SK-N-SH (cell line): Measurements from ENCODE around the gene ANKRD44. TPM values are rescaled to one million over a fixed set of nuclear protein-coding genes. Genes with fewer than 3 reads are reported as not detected.

Source experiments
- CTCF ChIA-PET: fragments of 300-600, 350-600 bp; formaldehyde crosslinking; extraction: SDS; loops from one replicate; lab custom pipeline; 2021; lab: Yijun Ruan, JAX
- POLR2A ChIA-PET: fragments of 350-600 bp; sonication (Branson Sonifier 250); formaldehyde crosslinking; extraction: SDS; loops from one replicate; lab custom pipeline; 2020; ENCODE audit warnings: antibody characterized with exemption, inconsistent platforms; lab: Yijun Ruan, JAX
- DNase-seq: peaks from one replicate; pipeline ENCODE4 v3.0.0; 2012
- H2AFZ ChIP-seq: fragments of 200-600 bp; sonication (generic); 2 replicates; pipeline ENCODE4 v1.8.1; 2016; ENCODE audit warnings: antibody characterized with exemption, mild to moderate bottlenecking, low read depth
- H3F3A ChIP-seq: fragments of 200-600 bp; sonication (generic); replicated peaks from 2 replicates; pipeline ENCODE3; 2016; ENCODE audit warnings: antibody characterized with exemption, mild to moderate bottlenecking; ENCODE audit not compliant: insufficient read depth
- H3K27ac ChIP-seq, 2 experiments: fragments of 200-500 bp in 1 of 2; fragments of 200-600 bp in 1 of 2; sonication (Bioruptor generic) in 1 of 2; sonication (generic), shearing (Covaris generic) in 1 of 2; 2 replicates each; pipeline versions ENCODE4 v1.5.1 to v1.6.1; 2014 to 2016; ENCODE audit warnings: low read depth in 2 of 2, inconsistent platforms in 1 of 2, low read length in 1 of 2, mild to moderate bottlenecking in 1 of 2, mixed read lengths in 1 of 2
- H3K27me3 ChIP-seq: fragments of 200-600 bp; sonication (generic), shearing (Covaris generic); 2 replicates; pipeline ENCODE4 v1.6.1; 2016; ENCODE audit warnings: mixed run types; ENCODE audit not compliant: insufficient read depth
- H3K36me3 ChIP-seq, 2 experiments: fragments of 200-500 bp in 1 of 2; fragments of 200-600 bp in 1 of 2; sonication (Bioruptor generic) in 1 of 2; sonication (generic) in 1 of 2; replicated peaks in 1 of 2; 2 replicates each; pipeline versions ENCODE3 to v1.5.1; 2014 to 2016; ENCODE audit warnings: low read length in 1 of 2, mild to moderate bottlenecking in 1 of 2; ENCODE audit not compliant: insufficient read depth in 2 of 2, control insufficient read depth in 1 of 2
- H3K4me1 ChIP-seq, 2 experiments: fragments of 200-500 bp in 1 of 2; fragments of 200-600 bp in 1 of 2; sonication (Bioruptor generic) in 1 of 2; sonication (generic), shearing (Covaris generic) in 1 of 2; 2 replicates each; pipeline versions ENCODE4 v1.5.1 to v1.6.1; 2014 to 2016; ENCODE audit warnings: low read depth in 1 of 2, low read length in 1 of 2, mixed run types in 1 of 2; ENCODE audit not compliant: insufficient read depth in 2 of 2, control insufficient read depth in 1 of 2
- H3K4me2 ChIP-seq: fragments of 200-600 bp; sonication (generic), shearing (Covaris generic); 2 replicates; pipeline ENCODE4 v1.6.1; 2017; ENCODE audit warnings: mixed run types
- H3K4me3 ChIP-seq, 2 experiments: fragments of 200-500 bp in 1 of 2; fragments of 200-600 bp in 1 of 2; sonication (Bioruptor generic) in 1 of 2; sonication (generic), shearing (Covaris generic) in 1 of 2; 2 replicates each; pipeline versions ENCODE4 v1.5.1 to v1.8.1; 2014 to 2016; ENCODE audit warnings: low read depth in 2 of 2, inconsistent platforms in 1 of 2, low read length in 1 of 2, mild to moderate bottlenecking in 1 of 2, mixed read lengths in 1 of 2, moderate library complexity in 1 of 2
- H3K79me2 ChIP-seq: fragments of 200-600 bp; sonication (generic); 2 replicates; pipeline ENCODE4 v1.8.1; 2017; ENCODE audit warnings: mild to moderate bottlenecking; ENCODE audit not compliant: insufficient read depth
- H3K9ac ChIP-seq: fragments of 200-600 bp; sonication (generic); 2 replicates; pipeline ENCODE4 v1.6.1; 2017; ENCODE audit warnings: mixed run types
- H3K9me2 ChIP-seq: fragments of 200-600 bp; sonication (generic); 2 replicates; pipeline ENCODE4 v1.6.1; 2017; ENCODE audit warnings: mixed run types
- H3K9me3 ChIP-seq: fragments of 200-600 bp; sonication (generic); 2 replicates; pipeline ENCODE4 v1.6.1; 2017; ENCODE audit warnings: mixed run types, mild to moderate bottlenecking, moderate library complexity
- H4K20me1 ChIP-seq: fragments of 200-600 bp; sonication (generic); 2 replicates; pipeline ENCODE4 v1.6.1; 2017; ENCODE audit warnings: mild to moderate bottlenecking, mixed run types; ENCODE audit not compliant: insufficient read depth
- ELF1 ChIP-seq: IDR thresholded peaks from 2 replicates; pipeline ENCODE4 v1.4.0; 2012
- EP300 ChIP-seq, 2 experiments: IDR thresholded peaks; 2 replicates each; pipeline versions ENCODE4 v1.4.0 to v1.6.1; 2012; ENCODE audit warnings: borderline replicate concordance in 1 of 2, low read depth in 1 of 2, low read length in 1 of 2
- EZH2phosphoT487 ChIP-seq: fragments of 200-600 bp; sonication (generic); IDR thresholded peaks from 2 replicates; pipeline ENCODE4 v1.6.1; 2017; ENCODE audit warnings: low read depth, mixed run types, mild to moderate bottlenecking, antibody characterized with exemption, moderate library complexity, borderline replicate concordance
- FOXM1 ChIP-seq: IDR thresholded peaks from 2 replicates; pipeline ENCODE4 v1.4.0; 2012; ENCODE audit warnings: low read depth, mild to moderate bottlenecking
- GABPA ChIP-seq: IDR thresholded peaks from 2 replicates; pipeline ENCODE4 v1.4.0; 2012; ENCODE audit warnings: low read depth, mild to moderate bottlenecking
- GATA2 ChIP-seq: sonication (generic); formaldehyde crosslinking; IDR thresholded peaks from 2 replicates; pipeline ENCODE4 v1.5.0; 2020; ENCODE audit warnings: mild to moderate bottlenecking, missing genetic modification reagents
- NRF1 ChIP-seq: IDR thresholded peaks from 2 replicates; pipeline ENCODE4 v1.6.1; 2012; ENCODE audit warnings: low read depth, mild to moderate bottlenecking, low read length
- PBX3 ChIP-seq: IDR thresholded peaks from 2 replicates; pipeline ENCODE4; 2012
- RFX5 ChIP-seq: IDR thresholded peaks from 2 replicates; pipeline ENCODE4 v1.6.1; 2012; ENCODE audit warnings: mild to moderate bottlenecking, improper control_type of control experiment, low read length
- SMC3 ChIP-seq: IDR thresholded peaks from 2 replicates; pipeline ENCODE4 v1.6.1; 2012; ENCODE audit warnings: low read depth, low read length, improper control_type of control experiment
- TEAD4 ChIP-seq: IDR thresholded peaks from 2 replicates; pipeline ENCODE4 v1.4.0; 2012; ENCODE audit warnings: mild to moderate bottlenecking, borderline replicate concordance; ENCODE audit not compliant: insufficient read depth
- WGBS: methylation state at CpG from one replicate; pipeline ENCODE4 v1.1.6; 2017; ENCODE audit warnings: low lambda C conversion rate; 5-methylcytosine and 5-hydroxymethylcytosine counted together
- polyA plus RNA-seq, 3 experiments: library from polyadenylated mRNA; depleted of rRNA; stranded (reverse); fragments of >200 nt; gene quantifications; 2 replicates each; pipeline ENCODE4 v1.2.3, GENCODE V29; 2012
- TF ChIP-seq, protein P1 (sequence below): IDR thresholded peaks from 2 replicates; pipeline ENCODE4 v1.4.0; 2012; ENCODE audit warnings: low read depth, borderline replicate concordance
- TF ChIP-seq, protein P2 (sequence below): fragments of 150-350 bp; IDR thresholded peaks from 2 replicates; pipeline ENCODE4 v1.6.1; 2016; ENCODE audit warnings: mild to moderate bottlenecking, low read depth, low read length

The ANKRD44 gene
- polyA plus RNA-seq, 1 of the 3 experiments (the other 2 are of a cell fraction), result 12.5 TPM

DNA sequence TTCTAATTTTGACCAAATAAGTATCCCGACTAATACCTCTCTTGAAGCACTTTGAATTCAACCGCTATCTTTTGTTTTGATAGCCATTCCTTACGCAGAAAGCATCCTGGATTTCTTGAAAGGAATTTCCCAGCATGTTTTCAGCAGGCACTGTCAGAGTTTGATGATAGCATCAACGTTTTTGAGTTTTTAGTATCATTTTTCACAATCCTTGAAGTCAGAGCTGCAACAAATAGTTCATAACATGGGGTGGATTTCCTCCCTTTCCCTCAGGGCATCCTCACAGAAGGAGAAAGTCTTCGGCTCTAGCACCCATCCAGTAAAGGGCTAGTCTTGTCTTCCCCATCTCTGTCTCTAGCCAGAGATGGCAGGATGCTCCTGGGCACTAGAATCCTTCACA, 46.2 kb downstream of the ANKRD44 start:
- Histone ChIP-seq H3F3A (no peaks in the 10 kb centered on the region), H3K9me3 (no peaks in the 10 kb centered on the region), H3K9me2 (no peaks in the 10 kb centered on the region), H3K27ac (peak overlapping the region in 1 of 2 experiments; percentile 99; a peak in 2 of 4 replicates), H3K4me1 (peaks cover 8 to 38% of the 10 kb centered on the region in 2 experiments; a peak in 3 of 4 replicates), H3K4me2 (no peak overlapping the region), H3K27me3 (no peaks in the 10 kb centered on the region), H2AFZ (no peak overlapping the region), H4K20me1 (no peaks in the 10 kb centered on the region), H3K9ac (no peak overlapping the region), H3K4me3 (no peak overlapping the region), H3K36me3 (no peaks in the 10 kb centered on the region), H3K79me2 (no peaks in the 10 kb centered on the region)
- ChIA-PET CTCF (interaction anchor here (1.6 to 2.1 kb wide), 2 partner anchors 37 to 73 kb away, joined by 3 to 5 read pairs; no protein-coding TSS in a partner anchor), POLR2A (no interaction called here)
- 74% methylated on average over 5 of the region's 5 CpGs for WGBS
- DNase-seq, result no peak
- TF ChIP-seq, protein P1, sequence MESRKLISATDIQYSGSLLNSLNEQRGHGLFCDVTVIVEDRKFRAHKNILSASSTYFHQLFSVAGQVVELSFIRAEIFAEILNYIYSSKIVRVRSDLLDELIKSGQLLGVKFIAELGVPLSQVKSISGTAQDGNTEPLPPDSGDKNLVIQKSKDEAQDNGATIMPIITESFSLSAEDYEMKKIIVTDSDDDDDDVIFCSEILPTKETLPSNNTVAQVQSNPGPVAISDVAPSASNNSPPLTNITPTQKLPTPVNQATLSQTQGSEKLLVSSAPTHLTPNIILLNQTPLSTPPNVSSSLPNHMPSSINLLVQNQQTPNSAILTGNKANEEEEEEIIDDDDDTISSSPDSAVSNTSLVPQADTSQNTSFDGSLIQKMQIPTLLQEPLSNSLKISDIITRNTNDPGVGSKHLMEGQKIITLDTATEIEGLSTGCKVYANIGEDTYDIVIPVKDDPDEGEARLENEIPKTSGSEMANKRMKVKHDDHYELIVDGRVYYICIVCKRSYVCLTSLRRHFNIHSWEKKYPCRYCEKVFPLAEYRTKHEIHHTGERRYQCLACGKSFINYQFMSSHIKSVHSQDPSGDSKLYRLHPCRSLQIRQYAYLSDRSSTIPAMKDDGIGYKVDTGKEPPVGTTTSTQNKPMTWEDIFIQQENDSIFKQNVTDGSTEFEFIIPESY, result no peak
- TF ChIP-seq GABPA (no peak), EZH2phosphoT487 (no peak), TEAD4 (no peak), SMC3 (no peak)

DNA sequence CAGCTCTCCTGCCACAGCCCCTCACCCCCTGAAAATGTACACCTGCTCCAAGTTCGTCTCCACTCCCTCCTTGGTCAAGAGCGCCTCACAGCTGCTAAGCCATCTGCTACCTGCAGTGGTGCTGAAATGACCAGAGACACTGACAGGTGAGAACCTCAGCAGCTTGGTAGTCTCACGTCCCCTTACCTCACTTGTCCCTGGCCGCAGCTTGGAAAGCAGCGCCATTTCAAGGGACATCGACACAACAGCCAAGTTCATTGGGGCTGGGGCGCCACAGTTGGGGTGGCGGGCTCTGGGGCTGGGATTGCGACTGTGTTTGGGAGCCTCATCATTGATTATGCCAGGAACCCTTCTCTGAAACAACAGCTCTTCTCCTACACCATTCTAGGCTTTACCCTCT, 47.5 kb downstream of the ANKRD44 start:
- POLR2A ChIA-PET, result no interaction called here
- CTCF ChIA-PET, result interaction anchor here (1.4 to 2.1 kb wide), 4 partner anchors 16 to 150 kb away, joined by 3 to 7 read pairs (median 4); no protein-coding TSS in a partner anchor

GRCh38 chr2:197261808-197262226, 48.8 kb downstream of the ANKRD44 start:
- Histone ChIP-seq H4K20me1 (no peaks in the 10 kb centered on the region), H2AFZ (peak overlapping the region; percentile 50; the same call in 1 of the 2 replicates), H3K9me3 (no peaks in the 10 kb centered on the region), H3K4me2 (peak overlapping the region; percentile 12; the same call in 1 of the 2 replicates), H3K27me3 (no peaks in the 10 kb centered on the region), H3K9me2 (no peaks in the 10 kb centered on the region), H3K4me1 (peaks cover 8 to 28% of the 10 kb centered on the region in 2 experiments; a peak in 3 of 4 replicates), H3K36me3 (no peaks in the 10 kb centered on the region), H3K27ac (peak overlapping the region; percentile 19 to 99; a peak in 3 of 4 replicates), H3F3A (no peaks in the 10 kb centered on the region), H3K79me2 (no peaks in the 10 kb centered on the region), H3K4me3 (no peak overlapping the region), H3K9ac (no peak overlapping the region)
- ChIA-PET CTCF (interaction anchor here (0.6 to 2.1 kb wide), 7 partner anchors 13 to 148 kb away, joined by 3 to 7 read pairs (median 3); no protein-coding TSS in a partner anchor), POLR2A (interaction anchor here (0.6 to 1.2 kb wide), 2 partner anchors 15 to 175 kb away, joined by 3 read pairs; no protein-coding TSS in a partner anchor)
- 40% methylated on average over 6 of the region's 6 CpGs for WGBS
- DNase-seq, result peak; percentile 52
- no peak for TF ChIP-seq NRF1
- TF ChIP-seq GATA2, result no peak
- TF ChIP-seq SMC3, result no peak
- TF ChIP-seq, protein P2, sequence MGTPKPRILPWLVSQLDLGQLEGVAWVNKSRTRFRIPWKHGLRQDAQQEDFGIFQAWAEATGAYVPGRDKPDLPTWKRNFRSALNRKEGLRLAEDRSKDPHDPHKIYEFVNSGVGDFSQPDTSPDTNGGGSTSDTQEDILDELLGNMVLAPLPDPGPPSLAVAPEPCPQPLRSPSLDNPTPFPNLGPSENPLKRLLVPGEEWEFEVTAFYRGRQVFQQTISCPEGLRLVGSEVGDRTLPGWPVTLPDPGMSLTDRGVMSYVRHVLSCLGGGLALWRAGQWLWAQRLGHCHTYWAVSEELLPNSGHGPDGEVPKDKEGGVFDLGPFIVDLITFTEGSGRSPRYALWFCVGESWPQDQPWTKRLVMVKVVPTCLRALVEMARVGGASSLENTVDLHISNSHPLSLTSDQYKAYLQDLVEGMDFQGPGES, result no peak
- TF ChIP-seq FOXM1, result no peak
- TF ChIP-seq EZH2phosphoT487, result no peak
- TF ChIP-seq EP300 (IDR thresholded peaks at IDR 0.05; ENCODE audit: borderline replicate concordance in 1 of 2, low read depth in 1 of 2, low read length in 1 of 2), result no peak
- TF ChIP-seq, protein P1, result no peak
- TF ChIP-seq GABPA, result no peak
- TF ChIP-seq RFX5, result no peak
- TF ChIP-seq ELF1, result no peak
- TF ChIP-seq PBX3, result no peak

More for the DNA sequence above, 47.5 kb downstream of the ANKRD44 start:
- no peaks in the 10 kb centered on the region for H3F3A ChIP-seq
- H3K79me2 ChIP-seq, result no peaks in the 10 kb centered on the region
- H2AFZ ChIP-seq, result no peak overlapping the region
- no peaks in the 10 kb centered on the region for H4K20me1 ChIP-seq
- no peaks in the 10 kb centered on the region for H3K9me2 ChIP-seq
- H3K27me3 ChIP-seq, result no peaks in the 10 kb centered on the region
- H3K9me3 ChIP-seq, result no peaks in the 10 kb centered on the region
- no peak for DNase-seq
- H3K27ac ChIP-seq, result peak overlapping the region in 1 of 2 experiments; percentile 99; a peak in 2 of 4 replicates
- H3K36me3 ChIP-seq, result no peaks in the 10 kb centered on the region
- TF ChIP-seq GATA2, result no peak
- TF ChIP-seq, all 33 proteins: peak for 0
- Histone ChIP-seq H3K4me3 (no peak overlapping the region), H3K4me2 (no peak overlapping the region), H3K9ac (no peak overlapping the region), H3K4me1 (peaks cover 8 to 33% of the 10 kb centered on the region in 2 experiments; a peak in 3 of 4 replicates)
- WGBS, result 96% methylated on average over 8 of the region's 9 CpGs
